H1 (cell line): ENCODE results near the gene NTN1. TPM values are rescaled to one million over a fixed set of nuclear protein-coding genes. Genes with fewer than 3 reads are reported as not detected.

Experiments
- CBX8 ChIP-seq: fragments of 300-800, 300-1000 bp; sonication (generic); IDR thresholded peaks from 2 replicates; pipeline ENCODE4 v1.7.1; 2016; ENCODE audit warnings: low read depth, low read length, borderline replicate concordance
- CTBP2 ChIP-seq: IDR thresholded peaks from 2 replicates; pipeline ENCODE4 v1.7.0; 2011; ENCODE audit warnings: borderline replicate concordance, mild to moderate bottlenecking, moderate library complexity, mixed read lengths, low read length; ENCODE audit not compliant: insufficient read depth, insufficient read length
- EZH2 ChIP-seq: fragments of 200-600 bp; sonication (generic); IDR thresholded peaks from 2 replicates; pipeline ENCODE4 v1.7.1; 2012; ENCODE audit warnings: low read depth, mild to moderate bottlenecking, moderate library complexity, low read length, inconsistent platforms; ENCODE audit not compliant: severe bottlenecking
- MAFK ChIP-seq: IDR thresholded peaks from 2 replicates; pipeline ENCODE4 v1.6.1; 2012; ENCODE audit warnings: low read depth, mild to moderate bottlenecking, improper control_type of control experiment, low read length
- SP2 ChIP-seq: IDR thresholded peaks from 2 replicates; pipeline ENCODE4 v1.6.1; 2012; ENCODE audit warnings: mild to moderate bottlenecking, low read length, inconsistent platforms
- SUZ12 ChIP-seq: fragments of 200-600 bp; sonication (generic); IDR thresholded peaks from 2 replicates; pipeline ENCODE4 v1.6.1; 2012; ENCODE audit warnings: mild to moderate bottlenecking, inconsistent platforms, low read length, moderate library complexity, mixed read lengths
- polyA plus RNA-seq, 7 experiments: library from polyadenylated mRNA; depleted of rRNA in 3 of 7; stranded (reverse) in 5 of 7; unstranded in 2 of 7; fragments of >200 nt in 5 of 7; fragments of 200-250 nt in 2 of 7; gene quantifications; 1 replicate in 5 of 7; 2 replicates in 1 of 7; 4 replicates in 1 of 7; pipeline versions ENCODE4 v1.2.1 to v1.2.3, GENCODE V29; 2011 to 2013; ENCODE audit warnings: missing spikeins in 2 of 7, mixed read lengths in 2 of 7
- total RNA-seq: library from RNA; stranded (reverse); fragmentation: NEBNext Ultra II Directional; extraction: Animal tissue kit (Norgen Biotek cat#: 25700); gene quantifications from 2 replicates; pipeline ENCODE4 v1.2.1, GENCODE V29; 2021
- TF ChIP-seq, protein P1 (sequence below): fragments of 300-600 bp; sonication (generic); IDR thresholded peaks from 2 replicates; pipeline ENCODE4 v1.7.1; 2012; ENCODE audit warnings: low read length, moderate library complexity, mild to moderate bottlenecking, inconsistent platforms; ENCODE audit not compliant: insufficient replicate concordance
- TF ChIP-seq, protein P2 (sequence below): IDR thresholded peaks from 2 replicates; pipeline ENCODE4 v1.6.1; 2012; ENCODE audit warnings: inconsistent platforms

NTN1 gene
- total and polyA plus RNA-seq, 2 of the 8 experiments (the other 6 are each of a cell fraction or from before 2014, with no cell fraction given): 2.0 to 2.3 TPM

DNA sequence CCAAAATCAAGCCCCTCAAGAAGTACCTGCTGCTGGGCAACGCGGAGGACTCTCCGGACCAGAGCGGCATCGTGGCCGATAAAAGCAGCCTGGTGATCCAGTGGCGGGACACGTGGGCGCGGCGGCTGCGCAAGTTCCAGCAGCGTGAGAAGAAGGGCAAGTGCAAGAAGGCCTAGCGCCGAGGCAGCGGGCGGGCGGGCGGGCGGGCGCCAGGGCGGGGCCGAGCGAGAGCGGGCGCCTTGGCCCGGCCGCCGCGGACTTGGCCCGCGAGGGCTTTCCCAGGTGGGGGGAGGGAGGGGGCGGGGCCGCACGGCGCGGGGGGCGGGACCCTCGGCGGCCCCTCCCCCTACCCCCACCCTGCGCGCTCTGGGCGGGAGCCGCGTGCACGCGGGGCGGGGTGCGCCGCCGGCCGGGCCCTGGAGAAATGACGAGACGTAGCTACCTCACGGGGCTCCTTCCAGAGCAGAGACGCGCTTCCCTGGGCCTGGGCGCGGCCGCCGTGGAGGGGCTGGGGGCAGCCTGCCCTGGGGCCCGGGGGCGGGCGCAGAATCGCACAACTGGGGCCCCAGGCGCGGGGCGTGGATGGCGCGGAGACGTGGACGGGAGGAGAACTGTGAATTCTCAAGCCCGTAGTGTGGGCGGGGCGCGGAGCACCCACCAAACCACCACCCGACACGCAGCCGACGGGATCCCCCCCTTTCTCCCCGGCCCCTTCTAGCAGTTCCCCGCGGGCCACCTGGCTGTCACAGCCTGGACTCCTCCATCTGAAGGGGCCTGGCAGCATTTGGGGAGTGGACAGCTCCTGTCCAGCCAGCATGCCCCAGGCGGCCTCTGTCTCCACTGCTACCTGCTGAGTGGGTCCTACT, 218.7 kb downstream of the NTN1 start (continued):
- TF ChIP-seq EZH2: no peak
- TF ChIP-seq, protein P1, sequence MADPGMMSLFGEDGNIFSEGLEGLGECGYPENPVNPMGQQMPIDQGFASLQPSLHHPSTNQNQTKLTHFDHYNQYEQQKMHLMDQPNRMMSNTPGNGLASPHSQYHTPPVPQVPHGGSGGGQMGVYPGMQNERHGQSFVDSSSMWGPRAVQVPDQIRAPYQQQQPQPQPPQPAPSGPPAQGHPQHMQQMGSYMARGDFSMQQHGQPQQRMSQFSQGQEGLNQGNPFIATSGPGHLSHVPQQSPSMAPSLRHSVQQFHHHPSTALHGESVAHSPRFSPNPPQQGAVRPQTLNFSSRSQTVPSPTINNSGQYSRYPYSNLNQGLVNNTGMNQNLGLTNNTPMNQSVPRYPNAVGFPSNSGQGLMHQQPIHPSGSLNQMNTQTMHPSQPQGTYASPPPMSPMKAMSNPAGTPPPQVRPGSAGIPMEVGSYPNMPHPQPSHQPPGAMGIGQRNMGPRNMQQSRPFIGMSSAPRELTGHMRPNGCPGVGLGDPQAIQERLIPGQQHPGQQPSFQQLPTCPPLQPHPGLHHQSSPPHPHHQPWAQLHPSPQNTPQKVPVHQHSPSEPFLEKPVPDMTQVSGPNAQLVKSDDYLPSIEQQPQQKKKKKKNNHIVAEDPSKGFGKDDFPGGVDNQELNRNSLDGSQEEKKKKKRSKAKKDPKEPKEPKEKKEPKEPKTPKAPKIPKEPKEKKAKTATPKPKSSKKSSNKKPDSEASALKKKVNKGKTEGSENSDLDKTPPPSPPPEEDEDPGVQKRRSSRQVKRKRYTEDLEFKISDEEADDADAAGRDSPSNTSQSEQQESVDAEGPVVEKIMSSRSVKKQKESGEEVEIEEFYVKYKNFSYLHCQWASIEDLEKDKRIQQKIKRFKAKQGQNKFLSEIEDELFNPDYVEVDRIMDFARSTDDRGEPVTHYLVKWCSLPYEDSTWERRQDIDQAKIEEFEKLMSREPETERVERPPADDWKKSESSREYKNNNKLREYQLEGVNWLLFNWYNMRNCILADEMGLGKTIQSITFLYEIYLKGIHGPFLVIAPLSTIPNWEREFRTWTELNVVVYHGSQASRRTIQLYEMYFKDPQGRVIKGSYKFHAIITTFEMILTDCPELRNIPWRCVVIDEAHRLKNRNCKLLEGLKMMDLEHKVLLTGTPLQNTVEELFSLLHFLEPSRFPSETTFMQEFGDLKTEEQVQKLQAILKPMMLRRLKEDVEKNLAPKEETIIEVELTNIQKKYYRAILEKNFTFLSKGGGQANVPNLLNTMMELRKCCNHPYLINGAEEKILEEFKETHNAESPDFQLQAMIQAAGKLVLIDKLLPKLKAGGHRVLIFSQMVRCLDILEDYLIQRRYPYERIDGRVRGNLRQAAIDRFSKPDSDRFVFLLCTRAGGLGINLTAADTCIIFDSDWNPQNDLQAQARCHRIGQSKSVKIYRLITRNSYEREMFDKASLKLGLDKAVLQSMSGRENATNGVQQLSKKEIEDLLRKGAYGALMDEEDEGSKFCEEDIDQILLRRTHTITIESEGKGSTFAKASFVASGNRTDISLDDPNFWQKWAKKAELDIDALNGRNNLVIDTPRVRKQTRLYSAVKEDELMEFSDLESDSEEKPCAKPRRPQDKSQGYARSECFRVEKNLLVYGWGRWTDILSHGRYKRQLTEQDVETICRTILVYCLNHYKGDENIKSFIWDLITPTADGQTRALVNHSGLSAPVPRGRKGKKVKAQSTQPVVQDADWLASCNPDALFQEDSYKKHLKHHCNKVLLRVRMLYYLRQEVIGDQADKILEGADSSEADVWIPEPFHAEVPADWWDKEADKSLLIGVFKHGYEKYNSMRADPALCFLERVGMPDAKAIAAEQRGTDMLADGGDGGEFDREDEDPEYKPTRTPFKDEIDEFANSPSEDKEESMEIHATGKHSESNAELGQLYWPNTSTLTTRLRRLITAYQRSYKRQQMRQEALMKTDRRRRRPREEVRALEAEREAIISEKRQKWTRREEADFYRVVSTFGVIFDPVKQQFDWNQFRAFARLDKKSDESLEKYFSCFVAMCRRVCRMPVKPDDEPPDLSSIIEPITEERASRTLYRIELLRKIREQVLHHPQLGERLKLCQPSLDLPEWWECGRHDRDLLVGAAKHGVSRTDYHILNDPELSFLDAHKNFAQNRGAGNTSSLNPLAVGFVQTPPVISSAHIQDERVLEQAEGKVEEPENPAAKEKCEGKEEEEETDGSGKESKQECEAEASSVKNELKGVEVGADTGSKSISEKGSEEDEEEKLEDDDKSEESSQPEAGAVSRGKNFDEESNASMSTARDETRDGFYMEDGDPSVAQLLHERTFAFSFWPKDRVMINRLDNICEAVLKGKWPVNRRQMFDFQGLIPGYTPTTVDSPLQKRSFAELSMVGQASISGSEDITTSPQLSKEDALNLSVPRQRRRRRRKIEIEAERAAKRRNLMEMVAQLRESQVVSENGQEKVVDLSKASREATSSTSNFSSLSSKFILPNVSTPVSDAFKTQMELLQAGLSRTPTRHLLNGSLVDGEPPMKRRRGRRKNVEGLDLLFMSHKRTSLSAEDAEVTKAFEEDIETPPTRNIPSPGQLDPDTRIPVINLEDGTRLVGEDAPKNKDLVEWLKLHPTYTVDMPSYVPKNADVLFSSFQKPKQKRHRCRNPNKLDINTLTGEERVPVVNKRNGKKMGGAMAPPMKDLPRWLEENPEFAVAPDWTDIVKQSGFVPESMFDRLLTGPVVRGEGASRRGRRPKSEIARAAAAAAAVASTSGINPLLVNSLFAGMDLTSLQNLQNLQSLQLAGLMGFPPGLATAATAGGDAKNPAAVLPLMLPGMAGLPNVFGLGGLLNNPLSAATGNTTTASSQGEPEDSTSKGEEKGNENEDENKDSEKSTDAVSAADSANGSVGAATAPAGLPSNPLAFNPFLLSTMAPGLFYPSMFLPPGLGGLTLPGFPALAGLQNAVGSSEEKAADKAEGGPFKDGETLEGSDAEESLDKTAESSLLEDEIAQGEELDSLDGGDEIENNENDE: no peak
- no peak for TF ChIP-seq MAFK
- TF ChIP-seq, protein P2, sequence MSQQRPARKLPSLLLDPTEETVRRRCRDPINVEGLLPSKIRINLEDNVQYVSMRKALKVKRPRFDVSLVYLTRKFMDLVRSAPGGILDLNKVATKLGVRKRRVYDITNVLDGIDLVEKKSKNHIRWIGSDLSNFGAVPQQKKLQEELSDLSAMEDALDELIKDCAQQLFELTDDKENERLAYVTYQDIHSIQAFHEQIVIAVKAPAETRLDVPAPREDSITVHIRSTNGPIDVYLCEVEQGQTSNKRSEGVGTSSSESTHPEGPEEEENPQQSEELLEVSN: peak; percentile 18
- no peak for TF ChIP-seq CBX8
- TF ChIP-seq SP2: no peak
- peak; percentile 26 for TF ChIP-seq CTBP2
- no peak for TF ChIP-seq SUZ12
